A673 (cell line): ENCODE data around the gene PBOV1.

Source experiments
- EZH2 ChIP-seq: fragments of 200-600 bp; sonication (generic); IDR thresholded peaks from 2 replicates; pipeline ENCODE4 v1.6.1; 2017; ENCODE audit warnings: borderline replicate concordance, low read depth, mild to moderate bottlenecking, mixed read lengths, antibody characterized with exemption, low read length; ENCODE audit not compliant: poor library complexity, severe bottlenecking
- TF ChIP-seq, protein P1 (sequence below): fragments of 300-800, 200-600 bp; sonication (generic); conservative IDR thresholded peaks from 2 replicates; pipeline ENCODE4 v1.5.1; 2017; ENCODE audit warnings: low read depth, mild to moderate bottlenecking, antibody characterized with exemption, low read length, moderate library complexity, mixed read lengths

DNA sequence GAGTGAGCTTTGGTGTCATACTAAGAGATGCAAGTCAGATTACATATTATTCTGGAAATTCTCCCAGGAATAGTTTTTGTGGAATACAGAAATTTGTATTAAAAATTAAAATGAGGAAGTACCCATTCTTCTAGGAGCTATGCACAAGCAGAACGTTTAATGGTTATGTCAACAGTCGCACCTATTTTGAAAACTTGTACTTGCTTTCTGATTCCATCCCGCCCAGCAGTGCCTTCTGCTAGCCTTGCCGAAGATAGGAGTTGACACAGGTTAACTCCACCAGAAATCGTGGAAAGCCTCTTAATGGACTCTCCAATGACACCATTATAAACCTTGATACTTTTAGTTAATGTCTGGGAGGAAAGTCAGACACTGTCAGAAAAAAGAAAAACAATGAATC, 6.7 kb downstream of the PBOV1 start:
- TF ChIP-seq, protein P1, sequence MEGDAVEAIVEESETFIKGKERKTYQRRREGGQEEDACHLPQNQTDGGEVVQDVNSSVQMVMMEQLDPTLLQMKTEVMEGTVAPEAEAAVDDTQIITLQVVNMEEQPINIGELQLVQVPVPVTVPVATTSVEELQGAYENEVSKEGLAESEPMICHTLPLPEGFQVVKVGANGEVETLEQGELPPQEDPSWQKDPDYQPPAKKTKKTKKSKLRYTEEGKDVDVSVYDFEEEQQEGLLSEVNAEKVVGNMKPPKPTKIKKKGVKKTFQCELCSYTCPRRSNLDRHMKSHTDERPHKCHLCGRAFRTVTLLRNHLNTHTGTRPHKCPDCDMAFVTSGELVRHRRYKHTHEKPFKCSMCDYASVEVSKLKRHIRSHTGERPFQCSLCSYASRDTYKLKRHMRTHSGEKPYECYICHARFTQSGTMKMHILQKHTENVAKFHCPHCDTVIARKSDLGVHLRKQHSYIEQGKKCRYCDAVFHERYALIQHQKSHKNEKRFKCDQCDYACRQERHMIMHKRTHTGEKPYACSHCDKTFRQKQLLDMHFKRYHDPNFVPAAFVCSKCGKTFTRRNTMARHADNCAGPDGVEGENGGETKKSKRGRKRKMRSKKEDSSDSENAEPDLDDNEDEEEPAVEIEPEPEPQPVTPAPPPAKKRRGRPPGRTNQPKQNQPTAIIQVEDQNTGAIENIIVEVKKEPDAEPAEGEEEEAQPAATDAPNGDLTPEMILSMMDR, result no peak
- no peak for TF ChIP-seq EZH2
